Lower leg skin (tissue), 3 donors: ENCODE results near the gene C1QL4.

Source experiments
- CTCF ChIP-seq, 3 donors: fragments of 450-650 bp; IDR thresholded peaks; one replicate each; pipeline ENCODE4 v1.5.1; 2016; ENCODE audit warnings: antibody characterized with exemption in 3 of 3, mild to moderate bottlenecking in 3 of 3, moderate library complexity in 2 of 3
- POLR2A ChIP-seq, 2 donors: fragments of 450-650 bp; IDR thresholded peaks; one replicate each; pipeline ENCODE4 v1.6.1; 2016 to 2017; ENCODE audit warnings: antibody characterized with exemption in 2 of 2, mild to moderate bottlenecking in 1 of 2, moderate library complexity in 1 of 2

GRCh38 chr12:49328816-49329215 lies 8.2 kb downstream of the C1QL4 start:
- TF ChIP-seq POLR2A (IDR thresholded peaks at IDR 0.05) = no peak
- TF ChIP-seq CTCF (IDR thresholded peaks at IDR 0.05) = no peak
